IPS-NIHi7 (cell line): ENCODE results near the gene OPTN.
"Not testable (repeated sequence)": the region's sequence is repeated elsewhere in the genome, so short reads cannot be mapped to it uniquely, and the experiment has no call there.

ENCODE experiments used
- DNase-seq: peaks from one replicate; pipeline ENCODE4 v3.0.0; 2012; ENCODE audit warnings: mixed read lengths; ENCODE audit errors: extremely low spot score

OPTN gene

DNA sequence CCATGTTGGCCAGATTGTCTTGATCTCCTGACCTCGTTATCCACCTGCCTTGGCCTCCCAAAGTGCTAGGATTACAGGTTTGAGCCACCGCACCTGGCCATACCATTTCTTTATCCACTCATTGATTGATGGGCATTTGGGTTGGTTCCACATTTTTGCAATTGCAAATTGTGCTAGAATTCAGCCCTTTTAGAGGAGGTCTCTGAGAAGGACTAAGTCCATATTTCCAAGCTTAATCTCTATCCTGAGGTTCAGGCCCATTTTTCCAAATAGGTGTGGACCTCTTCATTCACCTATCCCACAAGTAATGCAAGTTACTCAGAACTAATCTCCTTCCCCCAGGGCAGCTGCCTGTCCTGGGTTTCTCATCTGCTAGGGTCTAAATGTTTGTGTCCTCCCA lies 9.7 kb upstream of the OPTN start:
- no peak for DNase-seq

- DNase-seq: no peak
These were observed 8.2 kb upstream of the OPTN start for GRCh38 chr10:13091801-13092200.

- DNase-seq: no peak
These were observed 7.5 kb upstream of the OPTN start for GRCh38 chr10:13092291-13093102.

DNA sequence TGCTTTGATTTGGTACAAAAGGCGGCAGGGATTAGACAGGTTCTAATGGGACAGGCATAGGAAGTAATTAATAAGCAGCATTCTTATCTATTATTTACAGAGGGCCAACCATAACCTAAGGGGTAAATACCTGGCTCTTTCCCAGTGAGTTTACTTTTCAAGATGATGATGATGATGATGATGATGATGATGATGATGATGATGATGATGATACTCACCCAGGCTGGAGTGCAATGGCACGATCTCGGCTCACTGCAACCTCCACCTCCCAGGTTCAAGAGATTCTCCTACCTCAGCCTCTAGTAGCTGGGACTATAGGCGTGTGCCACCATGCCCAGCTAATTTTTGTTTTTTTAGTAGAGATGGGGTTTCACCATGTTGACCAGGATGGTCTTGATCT lies 5.9 kb upstream of the OPTN start:
- DNase-seq: not testable (repeated sequence)

DNA sequence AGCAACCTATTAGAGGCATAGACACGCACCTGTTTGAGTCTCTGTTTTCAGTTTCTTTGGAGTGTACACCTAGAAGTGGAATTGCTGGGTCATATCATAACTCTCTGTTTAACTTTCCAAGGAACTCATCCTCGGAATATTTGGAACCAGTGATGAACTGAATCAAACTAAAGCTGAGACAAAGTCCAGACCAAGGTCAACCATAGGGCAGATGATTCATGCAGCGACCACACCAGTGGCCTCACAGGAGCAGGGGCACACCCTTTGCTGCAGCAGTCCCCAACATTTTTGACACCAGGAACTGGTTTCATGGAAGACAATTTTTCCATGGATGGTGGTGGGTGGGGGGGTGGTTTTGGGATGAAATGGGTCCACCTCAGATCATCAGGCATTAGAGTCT lies 4.9 kb upstream of the OPTN start:
- DNase-seq: no peak

GRCh38 chr10:13095929-13096328 lies 4.0 kb upstream of the OPTN start:
- DNase-seq: no peak

DNA sequence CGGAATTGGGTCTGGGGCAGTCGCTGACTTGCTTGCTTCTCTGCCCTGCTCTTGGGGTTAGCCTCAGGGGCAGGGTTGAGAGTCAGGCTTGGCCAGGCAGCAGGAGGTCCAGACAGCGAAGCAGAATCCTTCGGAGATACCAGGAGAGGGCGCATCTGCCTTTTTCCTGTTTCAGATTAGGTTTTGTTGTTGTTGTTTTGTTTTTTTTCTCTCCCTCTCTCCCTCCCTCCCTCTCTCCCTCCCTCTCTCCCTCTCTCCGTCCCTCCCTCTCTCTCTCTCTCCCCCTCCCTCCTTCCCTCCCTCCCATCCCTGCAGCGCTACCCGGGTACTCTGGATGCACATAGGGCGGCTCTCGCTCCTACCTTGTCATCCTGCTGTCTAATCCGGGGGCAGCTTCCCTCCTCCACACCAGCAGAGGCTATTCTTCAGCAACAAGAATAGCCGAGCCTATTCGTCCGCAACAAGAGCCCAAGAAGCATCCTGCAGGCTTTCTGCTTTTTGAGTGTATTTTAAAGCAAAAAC lies 758 bp upstream of the OPTN start:
- peak; percentile 82 for DNase-seq

GRCh38 chr10:13100349-13101294 lies 659 bp downstream of the OPTN start:
- peak; percentile 33 for DNase-seq

- DNase-seq: no peak
These were observed 2.2 kb downstream of the OPTN start for GRCh38 chr10:13102002-13102794.

DNA sequence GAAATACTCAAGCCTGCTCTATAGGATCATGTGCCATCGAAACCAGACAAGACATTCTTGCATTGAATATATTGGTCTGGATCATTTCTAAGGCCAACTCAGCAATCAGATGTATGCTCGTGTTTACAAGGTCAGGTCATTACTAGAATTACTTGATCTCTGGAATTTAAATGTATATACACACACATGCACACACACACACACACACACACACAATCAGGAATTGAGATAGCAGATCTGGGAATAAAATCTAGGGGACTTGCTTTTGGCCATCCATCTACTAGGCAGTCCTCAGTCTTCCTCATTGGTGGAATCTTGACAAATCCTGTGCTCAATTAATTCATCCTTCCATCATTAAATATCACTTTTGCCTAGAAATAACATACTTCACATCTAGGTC lies 3.6 kb downstream of the OPTN start:
- no peak for DNase-seq

GRCh38 chr10:13104697-13105096 lies 4.7 kb downstream of the OPTN start:
- DNase-seq: no peak

- DNase-seq: no peak
These were observed 5.2 kb downstream of the OPTN start for GRCh38 chr10:13105184-13105583.

DNA sequence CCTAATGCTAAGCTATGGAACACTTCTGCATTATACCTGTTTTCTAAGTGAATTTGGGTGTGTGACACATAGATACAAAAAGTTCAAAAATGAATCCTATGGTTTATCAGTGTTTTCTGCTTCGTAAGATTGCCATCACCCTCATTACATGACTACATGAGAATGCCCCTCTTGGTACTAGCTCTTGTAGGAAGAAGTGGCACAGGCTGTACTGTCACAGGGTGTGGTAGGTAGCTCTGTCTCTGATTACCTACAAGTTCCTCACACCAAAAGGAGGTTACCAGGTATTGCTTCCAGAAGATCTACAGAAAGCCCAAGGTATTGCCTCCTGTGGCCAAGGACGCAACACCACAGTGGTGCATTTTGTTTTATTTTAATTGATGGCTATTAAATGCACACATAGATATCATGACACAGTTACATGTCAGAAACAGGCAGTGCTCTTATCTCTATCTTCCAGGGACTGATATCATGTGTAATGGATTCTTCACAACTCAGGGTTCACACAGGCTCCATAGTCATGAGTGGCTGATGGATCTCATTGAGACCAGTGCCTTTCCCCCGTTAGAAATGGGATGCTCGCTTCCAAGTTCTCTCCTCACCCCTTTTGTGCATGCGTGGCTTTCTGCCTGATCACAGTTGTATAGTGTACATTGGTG lies 6.6 kb downstream of the OPTN start:
- no peak for DNase-seq

DNA sequence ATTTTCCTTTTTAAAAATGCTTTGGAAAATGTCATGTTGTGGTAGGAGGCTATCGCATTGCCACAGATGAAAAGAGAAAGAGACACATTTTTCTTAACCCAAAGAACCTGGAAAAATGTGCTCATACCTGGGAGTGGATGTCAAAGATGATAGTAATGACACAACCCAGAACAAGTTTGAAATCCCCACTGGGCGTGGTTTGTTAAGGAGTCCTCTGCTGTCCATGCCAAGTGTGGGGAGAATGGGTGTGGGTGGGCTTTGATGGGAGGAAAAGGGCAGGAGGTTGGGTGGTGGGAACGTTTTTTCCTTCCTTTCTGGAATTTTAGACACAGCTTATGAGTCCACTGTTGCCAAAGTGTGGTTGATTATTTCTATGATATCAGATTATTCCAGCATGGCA lies 10.9 kb downstream of the OPTN start:
- DNase-seq: no peak

DNA sequence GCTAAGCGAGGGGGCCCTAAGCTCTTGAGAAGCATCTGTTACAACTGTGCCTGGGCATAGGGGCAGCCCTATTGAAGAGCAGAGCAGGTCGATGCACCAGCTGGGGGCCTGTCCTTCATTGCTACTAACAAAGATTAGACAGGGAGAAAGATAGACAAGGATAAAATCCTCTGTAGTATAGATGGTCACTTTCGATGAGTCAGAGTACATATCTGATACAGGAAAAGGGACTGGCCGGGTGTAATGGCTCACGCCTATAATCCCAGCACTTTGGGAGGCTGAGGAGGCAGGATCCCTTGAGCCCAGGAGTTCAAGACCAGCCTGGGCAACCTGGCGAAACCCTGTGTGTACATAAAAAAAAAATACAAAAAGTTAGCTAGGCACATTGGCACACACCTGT lies 13.6 kb downstream of the OPTN start:
- DNase-seq: no peak

- no peak for DNase-seq
These were observed 16.2 kb downstream of the OPTN start for GRCh38 chr10:13115832-13116803.

- no peak for DNase-seq
These were observed 18.1 kb downstream of the OPTN start for GRCh38 chr10:13117841-13118783.

DNA sequence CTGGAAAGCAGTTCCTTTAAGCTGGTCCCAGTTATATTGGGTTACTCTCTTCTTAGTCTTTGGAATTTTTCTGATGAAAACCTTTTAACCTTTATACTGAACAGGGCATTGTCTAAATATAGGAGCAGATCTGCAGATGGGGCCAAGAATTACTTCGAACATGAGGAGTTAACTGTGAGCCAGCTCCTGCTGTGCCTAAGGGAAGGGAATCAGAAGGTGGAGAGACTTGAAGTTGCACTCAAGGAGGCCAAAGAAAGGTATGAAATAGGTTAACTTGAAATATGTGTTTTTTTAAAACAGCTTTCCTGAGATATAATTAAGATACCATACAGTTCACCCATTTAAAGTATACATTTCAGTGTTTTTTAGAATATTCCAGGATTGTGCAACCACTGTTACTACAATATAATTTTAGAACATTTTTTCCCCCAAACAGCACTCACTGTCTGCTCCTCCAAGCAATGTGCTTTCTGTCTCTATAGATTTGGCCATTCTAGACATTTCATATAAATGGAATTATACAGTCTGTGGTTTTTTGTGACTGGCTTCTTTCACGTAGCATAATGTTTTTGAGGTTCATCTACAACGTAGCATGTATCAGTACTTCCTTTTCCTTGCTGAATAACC lies 18.9 kb downstream of the OPTN start:
- no peak for DNase-seq
